ENCODE measurements around the gene SLC35D1. TPM values are rescaled to one million over a fixed set of nuclear protein-coding genes. Genes with fewer than 3 reads are reported as not detected.

Gene SLC35D1
- total RNA-seq, 4 donors from 2014 or later = 7.7 to 13.4 (median 9.2) TPM

- Histone ChIP-seq H3K27me3 (no peaks in the 10 kb centered on the region), H3K27ac (peak overlapping the region; percentile 84 to 96 (median 94)), H3K9me3 (no peaks in the 10 kb centered on the region), H3K4me1 (peaks cover 0 to 35% (median 14%) of the 10 kb centered on the region in 3 donors), H3K4me3 (peak overlapping the region; percentile 62 to 79), H3K36me3 (peaks cover 0 to 20% of the 10 kb centered on the region in 2 donors)
- peak; percentile 87 for ATAC-seq
- WGBS, 2 donors (ENCODE audit: low coverage in 1 of 2) = no CpG with 5 or more reads among the region's 34 CpGs
- TF ChIP-seq, protein P1, sequence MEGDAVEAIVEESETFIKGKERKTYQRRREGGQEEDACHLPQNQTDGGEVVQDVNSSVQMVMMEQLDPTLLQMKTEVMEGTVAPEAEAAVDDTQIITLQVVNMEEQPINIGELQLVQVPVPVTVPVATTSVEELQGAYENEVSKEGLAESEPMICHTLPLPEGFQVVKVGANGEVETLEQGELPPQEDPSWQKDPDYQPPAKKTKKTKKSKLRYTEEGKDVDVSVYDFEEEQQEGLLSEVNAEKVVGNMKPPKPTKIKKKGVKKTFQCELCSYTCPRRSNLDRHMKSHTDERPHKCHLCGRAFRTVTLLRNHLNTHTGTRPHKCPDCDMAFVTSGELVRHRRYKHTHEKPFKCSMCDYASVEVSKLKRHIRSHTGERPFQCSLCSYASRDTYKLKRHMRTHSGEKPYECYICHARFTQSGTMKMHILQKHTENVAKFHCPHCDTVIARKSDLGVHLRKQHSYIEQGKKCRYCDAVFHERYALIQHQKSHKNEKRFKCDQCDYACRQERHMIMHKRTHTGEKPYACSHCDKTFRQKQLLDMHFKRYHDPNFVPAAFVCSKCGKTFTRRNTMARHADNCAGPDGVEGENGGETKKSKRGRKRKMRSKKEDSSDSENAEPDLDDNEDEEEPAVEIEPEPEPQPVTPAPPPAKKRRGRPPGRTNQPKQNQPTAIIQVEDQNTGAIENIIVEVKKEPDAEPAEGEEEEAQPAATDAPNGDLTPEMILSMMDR (IDR thresholded peaks at IDR 0.05) = no peak
- no peak for TF ChIP-seq POLR2AphosphoS5 (IDR thresholded peaks at IDR 0.05)
- TF ChIP-seq EP300 (IDR thresholded peaks at IDR 0.05) = no peak
- no peak for TF ChIP-seq POLR2A (IDR thresholded peaks at IDR 0.05)
Measured at GRCh38 chr1:67053535-67053784, 488 bp downstream of the SLC35D1 start.

GRCh38 chr1:67052741-67053534 lies 1.0 kb downstream of the SLC35D1 start:
- H3K27ac ChIP-seq = peak overlapping the region; percentile 84 to 96 (median 94)
- peaks cover 0 to 37% (median 14%) of the 10 kb centered on the region in 3 donors for H3K4me1 ChIP-seq
- H3K9me3 ChIP-seq = no peaks in the 10 kb centered on the region
- WGBS, 2 donors (ENCODE audit: low coverage in 1 of 2) = 5% methylated on average over 8 to 17 of the region's 25 CpGs
- H3K27me3 ChIP-seq = no peaks in the 10 kb centered on the region
- TF ChIP-seq POLR2AphosphoS5 (IDR thresholded peaks at IDR 0.05) (no peak), EP300 (IDR thresholded peaks at IDR 0.05) (no peak), POLR2A (IDR thresholded peaks at IDR 0.05) (no peak)
- TF ChIP-seq, protein P1 (IDR thresholded peaks at IDR 0.05) = no peak
- ATAC-seq = peak; percentile 10
- H3K4me3 ChIP-seq = peak overlapping the region; percentile 62 to 79
- H3K36me3 ChIP-seq = peaks cover 0 to 25% of the 10 kb centered on the region in 2 donors

DNA sequence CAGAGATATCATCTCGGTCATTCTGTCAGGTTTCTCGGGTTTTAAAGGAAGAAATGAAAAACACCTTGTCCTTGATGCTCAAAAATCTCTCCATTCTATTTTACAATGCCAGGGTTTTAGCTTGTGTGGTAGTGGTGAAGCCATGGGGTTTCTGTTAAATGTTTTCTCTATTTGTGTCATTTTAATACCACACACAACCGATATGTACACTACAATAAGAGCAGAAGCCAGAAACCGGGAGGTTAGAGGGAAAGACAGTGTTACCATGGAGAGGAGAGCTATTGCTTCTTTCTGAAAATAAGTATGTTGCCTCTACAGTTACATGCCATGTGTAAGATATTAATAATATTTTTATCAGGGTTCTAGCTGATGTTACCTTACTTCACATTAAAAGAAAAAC lies 2.8 kb downstream of the SLC35D1 start:
- WGBS, 2 donors (ENCODE audit: low coverage in 1 of 2) = 35 to 66% methylated on average over 4 of the region's 4 CpGs
- no peak overlapping the region for H3K4me3 ChIP-seq
- peaks cover 0 to 37% (median 14%) of the 10 kb centered on the region in 3 donors for H3K4me1 ChIP-seq
- TF ChIP-seq, protein P1 (IDR thresholded peaks at IDR 0.05) = no peak
- TF ChIP-seq POLR2AphosphoS5 (IDR thresholded peaks at IDR 0.05) (no peak), EP300 (IDR thresholded peaks at IDR 0.05) (no peak), POLR2A (IDR thresholded peaks at IDR 0.05) (no peak)
- no peaks in the 10 kb centered on the region for H3K9me3 ChIP-seq
- H3K27ac ChIP-seq = peak overlapping the region in 1 of 4 donors; percentile 0
- ATAC-seq = no peak
- no peaks in the 10 kb centered on the region for H3K27me3 ChIP-seq
- peaks cover 0 to 43% of the 10 kb centered on the region in 2 donors for H3K36me3 ChIP-seq

DNA sequence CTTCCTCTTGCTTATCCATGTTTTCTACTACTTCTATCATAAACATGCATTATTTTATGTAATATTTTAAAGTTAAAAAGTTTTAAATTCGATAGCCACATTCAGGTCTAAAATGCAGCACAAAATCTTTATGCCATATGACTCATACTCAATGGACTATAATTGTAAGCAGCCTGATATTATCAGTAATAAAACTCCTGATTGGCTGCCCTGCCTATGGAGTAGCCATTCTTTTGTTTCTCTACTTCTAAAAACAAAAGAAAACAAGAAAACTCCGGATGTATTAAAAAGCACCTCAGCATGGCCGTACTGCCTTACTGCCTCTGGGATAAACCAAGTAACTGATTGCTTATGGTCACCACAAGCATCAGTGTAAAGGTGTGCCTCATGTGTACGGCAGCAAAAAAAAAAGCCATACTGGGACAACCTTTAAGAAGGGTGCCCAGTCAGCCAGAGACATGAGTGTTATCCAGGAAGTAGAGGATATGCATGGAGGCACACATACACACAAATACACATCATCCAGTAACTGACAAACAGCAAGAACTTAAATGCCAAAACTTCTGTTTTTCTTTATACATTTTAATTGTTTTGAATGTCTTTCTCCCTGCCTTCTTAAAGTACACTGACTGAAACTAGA lies 9.2 kb downstream of the SLC35D1 start:
- no peak overlapping the region for H3K4me3 ChIP-seq
- peaks cover 0 to 95% of the 10 kb centered on the region in 2 donors for H3K36me3 ChIP-seq
- no peaks in the 10 kb centered on the region for H3K9me3 ChIP-seq
- 94 to 97% methylated on average over 4 of the region's 4 CpGs for WGBS, 2 donors (ENCODE audit: low coverage in 1 of 2)
- no peak for TF ChIP-seq POLR2AphosphoS5 (IDR thresholded peaks at IDR 0.05)
- TF ChIP-seq POLR2A (IDR thresholded peaks at IDR 0.05) = no peak
- TF ChIP-seq, protein P1 (IDR thresholded peaks at IDR 0.05) = no peak
- no peak for TF ChIP-seq EP300 (IDR thresholded peaks at IDR 0.05)
- H3K4me1 ChIP-seq = peaks cover 0 to 27% (median 4%) of the 10 kb centered on the region in 3 donors
- no peak overlapping the region for H3K27ac ChIP-seq
- ATAC-seq = no peak
- no peaks in the 10 kb centered on the region for H3K27me3 ChIP-seq

Measured in gastroesophageal sphincter (tissue), 4 donors.